Astrocyte of the spinal cord (primary cell): Measurements from ENCODE around the gene DNASE1L1.

ENCODE experiments used
- DNase-seq: peaks from one replicate; pipeline ENCODE4 v3.0.0; 2011; ENCODE audit warnings: low read depth, low spot score
- H3K4me3 ChIP-seq: 2 replicates; pipeline ENCODE4 v1.5.1; 2011; ENCODE audit warnings: low read depth, mild to moderate bottlenecking, low read length, moderate library complexity
- in situ Hi-C: cut with HindIII; loops from 2 replicates; pipeline ENCODE4 v1.10.0; 2017; ENCODE audit warnings: low sequenced_read_pairs
- TF ChIP-seq, protein P1 (sequence below): IDR thresholded peaks from 2 replicates; pipeline ENCODE4 v1.5.1; 2012; ENCODE audit warnings: low read depth, mild to moderate bottlenecking, low read length, inconsistent platforms

The DNASE1L1 gene

DNA sequence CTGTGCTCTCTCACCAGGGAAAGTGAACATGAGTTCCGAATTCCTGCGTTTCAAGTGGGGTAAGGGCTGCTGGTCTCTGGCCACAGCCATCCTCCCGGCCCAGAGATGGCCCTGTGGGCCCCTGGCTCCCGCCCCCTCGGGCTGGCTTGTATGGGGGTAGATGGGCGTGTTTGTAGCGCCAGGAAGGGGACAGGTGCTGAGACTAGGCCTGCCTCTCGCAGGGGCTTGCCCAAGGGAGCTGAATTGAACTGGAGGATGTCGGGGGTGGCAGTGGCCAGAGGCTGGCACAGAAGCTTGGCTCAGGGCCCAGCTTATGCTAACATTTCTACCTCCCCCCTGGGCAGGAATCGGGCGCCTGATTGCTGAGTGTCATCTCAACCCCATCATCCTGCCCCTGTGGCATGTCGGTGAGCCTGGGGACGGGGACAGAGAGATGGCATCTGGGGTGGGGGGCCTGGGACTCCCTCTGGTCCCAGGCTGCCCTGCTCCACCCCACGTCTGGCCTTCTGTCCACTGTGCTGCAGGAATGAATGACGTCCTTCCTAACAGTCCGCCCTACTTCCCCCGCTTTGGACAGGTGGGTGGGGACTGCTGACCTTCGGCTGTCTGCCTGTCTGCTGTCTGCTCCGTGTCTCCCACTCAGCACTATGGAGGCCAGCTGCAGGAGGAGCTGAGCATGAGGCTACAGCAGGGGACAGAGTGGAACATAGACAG is 10.8 kb upstream of the DNASE1L1 start:
- H3K4me3 ChIP-seq, result no peak overlapping the region
- TF ChIP-seq, protein P1, sequence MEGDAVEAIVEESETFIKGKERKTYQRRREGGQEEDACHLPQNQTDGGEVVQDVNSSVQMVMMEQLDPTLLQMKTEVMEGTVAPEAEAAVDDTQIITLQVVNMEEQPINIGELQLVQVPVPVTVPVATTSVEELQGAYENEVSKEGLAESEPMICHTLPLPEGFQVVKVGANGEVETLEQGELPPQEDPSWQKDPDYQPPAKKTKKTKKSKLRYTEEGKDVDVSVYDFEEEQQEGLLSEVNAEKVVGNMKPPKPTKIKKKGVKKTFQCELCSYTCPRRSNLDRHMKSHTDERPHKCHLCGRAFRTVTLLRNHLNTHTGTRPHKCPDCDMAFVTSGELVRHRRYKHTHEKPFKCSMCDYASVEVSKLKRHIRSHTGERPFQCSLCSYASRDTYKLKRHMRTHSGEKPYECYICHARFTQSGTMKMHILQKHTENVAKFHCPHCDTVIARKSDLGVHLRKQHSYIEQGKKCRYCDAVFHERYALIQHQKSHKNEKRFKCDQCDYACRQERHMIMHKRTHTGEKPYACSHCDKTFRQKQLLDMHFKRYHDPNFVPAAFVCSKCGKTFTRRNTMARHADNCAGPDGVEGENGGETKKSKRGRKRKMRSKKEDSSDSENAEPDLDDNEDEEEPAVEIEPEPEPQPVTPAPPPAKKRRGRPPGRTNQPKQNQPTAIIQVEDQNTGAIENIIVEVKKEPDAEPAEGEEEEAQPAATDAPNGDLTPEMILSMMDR, result no peak
- DNase-seq, result no peak
- in situ Hi-C loops, result no loop called here

DNA sequence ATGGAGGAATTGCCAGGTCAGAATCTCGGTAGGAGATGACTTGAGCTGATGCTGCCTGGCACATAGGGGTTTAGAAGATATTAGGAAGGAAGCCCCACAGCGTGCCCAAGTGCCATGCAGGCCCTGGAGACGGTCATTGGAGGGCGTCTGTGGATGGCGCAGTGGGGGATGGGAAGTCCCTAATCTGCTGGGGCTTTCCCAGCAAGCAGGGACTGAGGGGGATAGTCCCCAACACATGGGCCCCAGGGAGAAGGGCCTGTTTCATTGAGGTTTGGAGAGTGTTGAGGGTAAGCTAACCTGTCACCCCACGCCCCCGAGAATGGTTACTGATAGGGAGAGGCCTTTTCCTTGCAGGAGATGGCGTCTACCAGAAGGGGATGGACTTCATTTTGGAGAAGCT is 10.1 kb upstream of the DNASE1L1 start:
- no peak for DNase-seq
- TF ChIP-seq, protein P1, result no peak
- H3K4me3 ChIP-seq, result no peak overlapping the region
- in situ Hi-C loops, result no loop called here

DNA sequence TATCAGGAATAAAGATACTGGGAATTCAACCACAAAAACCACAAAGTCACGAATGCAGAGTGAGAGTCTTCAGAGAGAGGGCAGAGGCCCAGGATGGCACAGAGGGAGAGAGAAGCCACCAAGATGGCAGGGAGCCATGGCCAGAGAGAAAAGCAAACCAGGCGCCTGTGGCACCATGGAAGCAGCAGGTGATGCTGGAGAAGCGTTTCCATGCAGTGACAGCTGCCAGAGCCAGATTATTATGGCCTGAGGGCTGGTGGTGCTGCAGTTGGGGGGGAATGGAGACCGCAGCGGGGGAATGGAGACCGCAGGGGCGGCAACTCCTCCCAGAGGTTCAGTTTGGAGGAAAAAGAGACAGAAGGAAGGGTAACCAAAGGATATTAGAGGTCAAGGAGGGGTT is 8.1 kb upstream of the DNASE1L1 start:
- in situ Hi-C loops, result no loop called here
- no peak overlapping the region for H3K4me3 ChIP-seq

DNA sequence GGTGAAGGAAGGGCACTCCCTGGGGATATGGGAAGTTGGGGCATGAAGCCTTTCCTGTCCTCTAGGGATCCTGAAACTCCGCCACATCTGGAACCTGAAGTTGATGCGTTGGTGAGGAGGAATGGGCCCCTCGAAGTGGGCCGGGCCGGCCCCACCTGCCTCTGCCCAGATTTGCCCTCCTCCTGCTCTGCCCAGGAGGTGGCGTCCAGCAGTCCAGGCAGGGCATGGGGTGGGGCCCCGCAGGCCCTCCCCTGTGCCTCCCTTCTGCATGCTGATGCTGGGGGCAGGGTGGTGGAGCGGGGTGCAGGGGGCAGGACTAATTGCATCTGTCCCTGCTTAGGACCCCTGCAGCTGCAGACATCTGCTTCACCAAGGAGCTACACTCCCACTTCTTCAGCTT is 4.1 kb upstream of the DNASE1L1 start:
- DNase-seq, result no peak
- TF ChIP-seq, protein P1, result no peak
- no peak overlapping the region for H3K4me3 ChIP-seq
- in situ Hi-C loops, result no loop called here

More for the DNA sequence above, 8.1 kb upstream of the DNASE1L1 start:
- DNase-seq, result no peak
- TF ChIP-seq, protein P1, result no peak

DNA sequence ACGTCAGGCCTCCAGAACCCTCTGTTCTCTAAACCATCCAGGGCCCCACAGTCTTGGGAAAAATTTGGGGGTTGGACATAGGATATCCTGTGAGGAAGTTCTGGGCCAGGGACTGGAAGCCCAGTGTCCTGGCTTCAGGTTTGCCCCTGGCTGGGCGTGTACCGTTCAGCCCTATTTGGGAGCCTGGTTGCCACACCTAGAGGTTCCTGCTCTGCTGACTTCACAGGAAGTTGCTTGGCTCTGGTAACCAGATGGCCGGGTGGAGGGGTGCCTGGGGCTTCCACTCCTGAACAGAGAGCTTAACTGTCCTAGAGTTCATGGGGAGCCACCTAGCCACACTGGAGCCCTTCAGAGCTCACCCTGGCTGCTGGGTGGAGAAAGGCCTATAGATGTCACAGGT is 3.4 kb upstream of the DNASE1L1 start:
- TF ChIP-seq, protein P1, result no peak
- peak overlapping the region; percentile 48 for H3K4me3 ChIP-seq
- in situ Hi-C loops, result no loop called here
- no peak for DNase-seq

DNA sequence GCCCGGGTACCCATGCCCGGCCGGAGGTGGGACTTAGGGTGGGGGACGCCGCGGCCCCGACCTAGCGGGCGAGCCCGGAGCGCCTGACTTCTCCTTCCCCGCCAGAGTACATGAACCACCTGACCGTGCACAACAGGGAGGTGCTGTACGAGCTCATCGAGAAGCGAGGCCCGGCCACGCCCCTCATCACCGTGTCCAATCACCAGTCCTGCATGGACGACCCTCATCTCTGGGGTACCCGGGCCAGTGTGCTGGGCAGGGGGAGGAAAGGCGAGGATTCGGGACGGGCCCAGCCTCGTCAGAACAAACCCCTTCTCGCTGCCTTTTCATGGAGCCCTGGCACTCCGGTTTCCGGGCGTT is 2.9 kb upstream of the DNASE1L1 start:
- TF ChIP-seq, protein P1, result no peak
- H3K4me3 ChIP-seq, result peak overlapping the region; percentile 48
- peak; percentile 48 for DNase-seq
- in situ Hi-C loops, result no loop called here
